ENCODE measurements around the gene PLCB1.
"Not testable (repeated sequence)": the region's sequence is repeated elsewhere in the genome, so short reads cannot be mapped to it uniquely, and the experiment has no call there.

Gene PLCB1

GRCh38 chr20:8834294-8834693, 702.2 kb downstream of the PLCB1 start:
- not testable (repeated sequence) for H3K4me3 Mint-ChIP-seq

GRCh38 chr20:8834851-8835250, 702.8 kb downstream of the PLCB1 start:
- Mint-ChIP-seq H3K9me3 (ENCODE audit: low read depth) (no peaks in the 10 kb centered on the region), H3K36me3 (no peaks in the 10 kb centered on the region), H3K27ac (no peak overlapping the region), H3K4me1 (ENCODE audit: low read depth) (no peaks in the 10 kb centered on the region), H3K27me3 (no peaks in the 10 kb centered on the region), H3K4me3 (no peak overlapping the region)

More at GRCh38 chr20:8834294-8834693, 702.2 kb downstream of the PLCB1 start:
- H3K4me1 Mint-ChIP-seq (ENCODE audit: low read depth); H3K9me3 Mint-ChIP-seq (ENCODE audit: low read depth); H3K36me3 Mint-ChIP-seq; H3K27me3 Mint-ChIP-seq; H3K27ac Mint-ChIP-seq: not testable (repeated sequence)

GRCh38 chr20:8837396-8837795, 705.3 kb downstream of the PLCB1 start:
- H3K9me3 Mint-ChIP-seq (ENCODE audit: low read depth) = no peaks in the 10 kb centered on the region
- no peak overlapping the region for H3K27ac Mint-ChIP-seq
- H3K4me3 Mint-ChIP-seq = no peak overlapping the region
- H3K4me1 Mint-ChIP-seq (ENCODE audit: low read depth) = no peaks in the 10 kb centered on the region
- no peaks in the 10 kb centered on the region for H3K36me3 Mint-ChIP-seq
- H3K27me3 Mint-ChIP-seq = no peaks in the 10 kb centered on the region

GRCh38 chr20:8842525-8842924, 710.5 kb downstream of the PLCB1 start:
- Mint-ChIP-seq H3K27me3 (no peaks in the 10 kb centered on the region), H3K4me3 (no peak overlapping the region), H3K9me3 (ENCODE audit: low read depth) (no peaks in the 10 kb centered on the region), H3K4me1 (ENCODE audit: low read depth) (no peaks in the 10 kb centered on the region), H3K27ac (no peak overlapping the region), H3K36me3 (no peaks in the 10 kb centered on the region)

GRCh38 chr20:8844179-8844578, 712.1 kb downstream of the PLCB1 start:
- Mint-ChIP-seq H3K9me3 (ENCODE audit: low read depth) (no peaks in the 10 kb centered on the region), H3K27ac (no peak overlapping the region), H3K36me3 (no peaks in the 10 kb centered on the region), H3K27me3 (no peaks in the 10 kb centered on the region), H3K4me1 (ENCODE audit: low read depth) (no peaks in the 10 kb centered on the region), H3K4me3 (no peak overlapping the region)

GRCh38 chr20:8849990-8850389, 717.9 kb downstream of the PLCB1 start:
- no peaks in the 10 kb centered on the region for H3K27me3 Mint-ChIP-seq
- H3K36me3 Mint-ChIP-seq = no peaks in the 10 kb centered on the region
- no peak overlapping the region for H3K4me3 Mint-ChIP-seq
- H3K4me1 Mint-ChIP-seq (ENCODE audit: low read depth) = no peaks in the 10 kb centered on the region
- no peaks in the 10 kb centered on the region for H3K9me3 Mint-ChIP-seq (ENCODE audit: low read depth)
- H3K27ac Mint-ChIP-seq = no peak overlapping the region

GRCh38 chr20:8851446-8851845, 719.4 kb downstream of the PLCB1 start:
- Mint-ChIP-seq H3K4me3 (no peak overlapping the region), H3K4me1 (ENCODE audit: low read depth) (no peaks in the 10 kb centered on the region), H3K27ac (no peak overlapping the region), H3K36me3 (no peaks in the 10 kb centered on the region), H3K27me3 (no peaks in the 10 kb centered on the region), H3K9me3 (ENCODE audit: low read depth) (no peaks in the 10 kb centered on the region)

GRCh38 chr20:8851919-8852318, 719.9 kb downstream of the PLCB1 start:
- H3K9me3 Mint-ChIP-seq (ENCODE audit: low read depth); H3K4me1 Mint-ChIP-seq (ENCODE audit: low read depth); H3K27ac Mint-ChIP-seq; H3K4me3 Mint-ChIP-seq; H3K36me3 Mint-ChIP-seq; H3K27me3 Mint-ChIP-seq: not testable (repeated sequence)

GRCh38 chr20:8853211-8853610, 721.1 kb downstream of the PLCB1 start:
- H3K4me3 Mint-ChIP-seq; H3K27me3 Mint-ChIP-seq; H3K9me3 Mint-ChIP-seq (ENCODE audit: low read depth); H3K27ac Mint-ChIP-seq; H3K4me1 Mint-ChIP-seq (ENCODE audit: low read depth); H3K36me3 Mint-ChIP-seq: not testable (repeated sequence)

GRCh38 chr20:8853805-8854338, 721.8 kb downstream of the PLCB1 start:
- Mint-ChIP-seq H3K27me3 (no peaks in the 10 kb centered on the region), H3K27ac (no peak overlapping the region), H3K4me1 (ENCODE audit: low read depth) (no peaks in the 10 kb centered on the region)

GRCh38 chr20:8854571-8854970, 722.5 kb downstream of the PLCB1 start:
- Mint-ChIP-seq H3K27ac (no peak overlapping the region), H3K9me3 (ENCODE audit: low read depth) (no peaks in the 10 kb centered on the region), H3K27me3 (no peaks in the 10 kb centered on the region), H3K36me3 (no peaks in the 10 kb centered on the region), H3K4me1 (ENCODE audit: low read depth) (no peaks in the 10 kb centered on the region), H3K4me3 (no peak overlapping the region)

More at GRCh38 chr20:8853805-8854338, 721.8 kb downstream of the PLCB1 start:
- Mint-ChIP-seq H3K36me3 (no peaks in the 10 kb centered on the region), H3K4me3 (no peak overlapping the region), H3K9me3 (ENCODE audit: low read depth) (no peaks in the 10 kb centered on the region)

GRCh38 chr20:8855315-8855714, 723.2 kb downstream of the PLCB1 start:
- Mint-ChIP-seq H3K4me3 (no peak overlapping the region), H3K9me3 (ENCODE audit: low read depth) (no peaks in the 10 kb centered on the region), H3K27me3 (no peaks in the 10 kb centered on the region), H3K4me1 (ENCODE audit: low read depth) (no peaks in the 10 kb centered on the region), H3K27ac (no peak overlapping the region), H3K36me3 (no peaks in the 10 kb centered on the region)

- Mint-ChIP-seq H3K4me3 (no peak overlapping the region), H3K27me3 (no peaks in the 10 kb centered on the region), H3K9me3 (ENCODE audit: low read depth) (no peaks in the 10 kb centered on the region), H3K27ac (no peak overlapping the region), H3K4me1 (ENCODE audit: low read depth) (no peaks in the 10 kb centered on the region), H3K36me3 (no peaks in the 10 kb centered on the region)
Measured at GRCh38 chr20:8856668-8857067, 724.6 kb downstream of the PLCB1 start.

- no peak overlapping the region for H3K4me3 Mint-ChIP-seq
- no peaks in the 10 kb centered on the region for H3K27me3 Mint-ChIP-seq
- H3K4me1 Mint-ChIP-seq (ENCODE audit: low read depth) = no peaks in the 10 kb centered on the region
- no peak overlapping the region for H3K27ac Mint-ChIP-seq
- H3K9me3 Mint-ChIP-seq (ENCODE audit: low read depth) = no peaks in the 10 kb centered on the region
- H3K36me3 Mint-ChIP-seq = no peaks in the 10 kb centered on the region
Measured at GRCh38 chr20:8858181-8858787, 726.2 kb downstream of the PLCB1 start.

GRCh38 chr20:8860011-8860495, 728.0 kb downstream of the PLCB1 start:
- Mint-ChIP-seq H3K4me3 (no peak overlapping the region), H3K27ac (no peak overlapping the region), H3K4me1 (ENCODE audit: low read depth) (no peaks in the 10 kb centered on the region), H3K36me3 (no peaks in the 10 kb centered on the region), H3K9me3 (ENCODE audit: low read depth) (no peaks in the 10 kb centered on the region), H3K27me3 (no peaks in the 10 kb centered on the region)

- Mint-ChIP-seq H3K4me1 (ENCODE audit: low read depth) (no peaks in the 10 kb centered on the region), H3K4me3 (no peak overlapping the region), H3K36me3 (no peaks in the 10 kb centered on the region), H3K27ac (no peak overlapping the region), H3K27me3 (no peaks in the 10 kb centered on the region), H3K9me3 (ENCODE audit: low read depth) (no peaks in the 10 kb centered on the region)
Measured at GRCh38 chr20:8862092-8862491, 730.0 kb downstream of the PLCB1 start.

Measured in activated naive CD8-positive, alpha-beta T cell (primary cell).